GM12878 (cell line): ENCODE measurements around the gene APOA4. TPM values are rescaled to one million over a fixed set of nuclear protein-coding genes. Genes with fewer than 3 reads are reported as not detected.

Source experiments
- ATAC-seq: fragments of 200-7000 bp; cut with Tn5 transposase; 3 replicates; pipeline ENCODE4 v1.9.1; 2020; ENCODE audit warnings: mild to moderate bottlenecking, moderate library complexity
- BruUV-seq: library from RNA; stranded (reverse); fragments of 400-500 nt; replicated peaks from 2 replicates; lab custom pipeline; 2021; lab: Mats Ljungman, UMichigan
- CTCF ChIA-PET: fragments of 300-600 bp; sonication (Branson Sonifier 250); formaldehyde crosslinking; extraction: SDS; loops from one replicate; lab custom pipeline; 2021; ENCODE audit warnings: inconsistent platforms; lab: Yijun Ruan, JAX
- POLR2A ChIA-PET: fragments of 350-600 bp; formaldehyde crosslinking; extraction: SDS; loops from one replicate; lab custom pipeline; 2021; ENCODE audit warnings: inconsistent platforms; lab: Charles Lee
- RAD21 ChIA-PET: fragments of 300-600 bp; sonication (Branson Sonifier 250); formaldehyde crosslinking; loops from one replicate; lab custom pipeline; 2023; ENCODE audit warnings: antibody characterized with exemption; ENCODE audit not compliant: unreplicated experiment; lab: Charles Lee
- SMC1A ChIA-PET: fragments of 300-600 bp; sonication (Branson Sonifier 250); formaldehyde crosslinking; loops from one replicate; lab custom pipeline; 2023; ENCODE audit not compliant: unreplicated experiment, uncharacterized antibody; lab: Charles Lee
- DNase-seq: peaks from one replicate; pipeline ENCODE4 v3.0.0-alpha.2; 2011; ENCODE audit warnings: low read depth, low spot score
- FAIRE-seq: peaks from 3 replicates; lab custom pipeline; 2011; peaks lifted over from hg19 to GRCh38; lab: Jason Lieb, UNC
- H2AFZ ChIP-seq: 2 replicates; pipeline ENCODE4 v1.6.0; 2011; ENCODE audit warnings: low read depth, low read length, control low read depth; ENCODE audit not compliant: control insufficient read depth
- H3K27ac ChIP-seq: 2 replicates; pipeline ENCODE4 v1.5.1; 2011; ENCODE audit warnings: control low read depth; ENCODE audit not compliant: control insufficient read depth, insufficient read depth
- H3K27me3 ChIP-seq, 2 experiments: replicated peaks in 1 of 2; 2 replicates each; pipeline versions ENCODE4 v1.6.0 to v1.6.1; 2011; ENCODE audit warnings: low read length in 1 of 2; ENCODE audit not compliant: control insufficient read depth in 2 of 2, insufficient read depth in 2 of 2
- H3K36me3 ChIP-seq, 2 experiments: 2 replicates each; pipeline ENCODE4 v1.5.1; 2011; ENCODE audit warnings: low read length in 1 of 2; ENCODE audit not compliant: control insufficient read depth in 2 of 2, insufficient read depth in 2 of 2
- H3K4me1 ChIP-seq: 2 replicates; pipeline ENCODE4 v1.6.1; 2011; ENCODE audit warnings: mild to moderate bottlenecking, low read length, moderate library complexity, mixed read lengths; ENCODE audit not compliant: control insufficient read depth, insufficient read depth
- H3K4me2 ChIP-seq: 2 replicates; pipeline ENCODE4 v1.6.0; 2011; ENCODE audit warnings: control low read depth; ENCODE audit not compliant: control insufficient read depth, insufficient read depth
- H3K4me3 ChIP-seq: fragments of 200-600 bp; sonication (generic); 2 replicates; pipeline ENCODE4 v1.5.1; 2016
- H3K79me2 ChIP-seq: 2 replicates; pipeline ENCODE4 v1.6.0; 2011; ENCODE audit warnings: low read length; ENCODE audit not compliant: control insufficient read depth, insufficient read depth
- H3K9ac ChIP-seq: 2 replicates; pipeline ENCODE4 v1.8.0; 2011; ENCODE audit warnings: low read length, control low read depth, mixed read lengths; ENCODE audit not compliant: control insufficient read depth, insufficient read depth
- H3K9me3 ChIP-seq: replicated peaks from 3 replicates; pipeline ENCODE4 v1.5.1; 2011; ENCODE audit warnings: mild to moderate bottlenecking, low read length; ENCODE audit not compliant: control insufficient read depth, insufficient read depth
- H4K20me1 ChIP-seq: 2 replicates; pipeline ENCODE4 v1.6.0; 2011; ENCODE audit not compliant: control insufficient read depth, insufficient read depth
- ASH2L ChIP-seq: fragments of 300-600, 200-600 bp; sonication (generic); IDR thresholded peaks from 2 replicates; pipeline ENCODE4 v1.6.1; 2017; ENCODE audit warnings: low read depth, mild to moderate bottlenecking, borderline replicate concordance
- CBFB ChIP-seq: IDR thresholded peaks from 2 replicates; pipeline ENCODE4 v1.6.1; 2016; ENCODE audit warnings: antibody characterized with exemption, low read depth
- FOS ChIP-seq: IDR thresholded peaks from 3 replicates; pipeline ENCODE4 v1.6.1; 2011; ENCODE audit warnings: borderline replicate concordance; ENCODE audit not compliant: insufficient read length; ENCODE audit errors: extremely low read depth
- HDAC6 ChIP-seq: fragments of 200-600 bp; sonication (generic); IDR thresholded peaks from one replicate; pipeline ENCODE4 v1.8.0; 2017; ENCODE audit warnings: antibody characterized with exemption; ENCODE audit not compliant: unreplicated experiment
- LARP7 ChIP-seq: fragments of 450-650 bp; IDR thresholded peaks from 2 replicates; pipeline ENCODE4 v1.6.1; 2017; ENCODE audit warnings: mild to moderate bottlenecking
- MXI1 ChIP-seq: fragments of 150-350 bp; IDR thresholded peaks from 2 replicates; pipeline ENCODE4 v1.6.1; 2011; ENCODE audit warnings: low read depth, mild to moderate bottlenecking, inconsistent platforms, low read length, improper control_type of control experiment
- SIX5 ChIP-seq: IDR thresholded peaks from 2 replicates; pipeline ENCODE4 v1.6.1; 2011; ENCODE audit warnings: mild to moderate bottlenecking, low read depth, low read length, moderate library complexity; ENCODE audit not compliant: severe bottlenecking
- TBL1XR1 ChIP-seq: IDR thresholded peaks from 2 replicates; pipeline ENCODE4 v1.6.1; 2012; ENCODE audit warnings: low read depth, low read length, improper control_type of control experiment
- USF2 ChIP-seq: IDR thresholded peaks from 2 replicates; pipeline ENCODE4 v1.6.1; 2011; ENCODE audit warnings: low read depth, low read length, improper control_type of control experiment, borderline replicate concordance
- WGBS: methylation state at CpG from one replicate; pipeline ENCODE4 v1.1.6; 2016; ENCODE audit warnings: low lambda C conversion rate; ENCODE audit not compliant: insufficient replicate concordance, insufficient coverage; ENCODE audit errors: missing lambda C conversion rate; 5-methylcytosine and 5-hydroxymethylcytosine counted together
- in situ Hi-C: fragments of 300-500 bp; cut with MboI; formaldehyde crosslinking; loops from 9 replicates; pipeline ENCODE4 v1.14.3; 2018; ENCODE audit warnings: mixed read lengths
- intact Hi-C: fragments of 100-400 bp; cut with micrococcal nuclease; formaldehyde crosslinking; loops from one replicate; pipeline ENCODE4 v1.14.2; 2022; ENCODE audit not compliant: unreplicated experiment
- polyA plus RNA-seq, 11 experiments: library from polyadenylated mRNA; depleted of rRNA in 4 of 11; unstranded in 6 of 11; stranded (reverse) in 5 of 11; fragments of >200 nt; fragmentation: Nextera tagmentation in 4 of 11; fragmentation: Illumina TruSeq in 1 of 11; extraction: Ambion mirVana in 4 of 11; extraction: Trizol in 1 of 11; gene quantifications; 1 replicate in 1 of 11; 2 replicates in 10 of 11; pipeline versions ENCODE4 v1.2.1 to v1.2.3, GENCODE V29; 2011 to 2016; ENCODE audit warnings: inconsistent platforms in 2 of 11, missing spikeins in 2 of 11, low read depth in 1 of 11
- total RNA-seq, 4 experiments: library from RNA; depleted of rRNA in 3 of 4; stranded (reverse); fragments of >200 nt in 3 of 4; fragmentation: Illumina TruSeq in 1 of 4; extraction: Trizol in 1 of 4; gene quantifications; 2 replicates each; pipeline versions ENCODE4 v1.2.1 to v1.2.3, GENCODE V29; 2013 to 2021
- TF ChIP-seq, protein P1 (sequence below), 3 experiments: IDR thresholded peaks in 2 of 3; conservative IDR thresholded peaks in 1 of 3; 2 replicates each; pipeline ENCODE4 v1.5.1; 2011; ENCODE audit warnings: low read depth in 3 of 3, low read length in 3 of 3, mild to moderate bottlenecking in 3 of 3, control low read depth in 2 of 3, moderate library complexity in 2 of 3, inconsistent platforms in 1 of 3, mixed read lengths in 1 of 3; ENCODE audit not compliant: control insufficient read depth in 2 of 3, insufficient read depth in 1 of 3; ENCODE audit errors: extremely low read depth in 1 of 3
- TF ChIP-seq, protein P2 (sequence below): IDR thresholded peaks from 2 replicates; pipeline ENCODE4 v1.6.1; 2012; ENCODE audit warnings: low read depth, low read length, improper control_type of control experiment

The APOA4 gene
- total and polyA plus RNA-seq, 10 of the 15 experiments (the other 5 are each of a cell fraction or from before 2014, with no cell fraction given), result not detected

GRCh38 chr11:116871248-116871647 lies 48.1 kb upstream of the APOA4 start:
- CTCF ChIA-PET, result interaction anchor here (0.6 to 1.0 kb wide), 2 partner anchors 11 to 35 kb away, joined by 3 read pairs; no protein-coding TSS in a partner anchor
- TF ChIP-seq, protein P1, sequence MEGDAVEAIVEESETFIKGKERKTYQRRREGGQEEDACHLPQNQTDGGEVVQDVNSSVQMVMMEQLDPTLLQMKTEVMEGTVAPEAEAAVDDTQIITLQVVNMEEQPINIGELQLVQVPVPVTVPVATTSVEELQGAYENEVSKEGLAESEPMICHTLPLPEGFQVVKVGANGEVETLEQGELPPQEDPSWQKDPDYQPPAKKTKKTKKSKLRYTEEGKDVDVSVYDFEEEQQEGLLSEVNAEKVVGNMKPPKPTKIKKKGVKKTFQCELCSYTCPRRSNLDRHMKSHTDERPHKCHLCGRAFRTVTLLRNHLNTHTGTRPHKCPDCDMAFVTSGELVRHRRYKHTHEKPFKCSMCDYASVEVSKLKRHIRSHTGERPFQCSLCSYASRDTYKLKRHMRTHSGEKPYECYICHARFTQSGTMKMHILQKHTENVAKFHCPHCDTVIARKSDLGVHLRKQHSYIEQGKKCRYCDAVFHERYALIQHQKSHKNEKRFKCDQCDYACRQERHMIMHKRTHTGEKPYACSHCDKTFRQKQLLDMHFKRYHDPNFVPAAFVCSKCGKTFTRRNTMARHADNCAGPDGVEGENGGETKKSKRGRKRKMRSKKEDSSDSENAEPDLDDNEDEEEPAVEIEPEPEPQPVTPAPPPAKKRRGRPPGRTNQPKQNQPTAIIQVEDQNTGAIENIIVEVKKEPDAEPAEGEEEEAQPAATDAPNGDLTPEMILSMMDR (IDR thresholded peaks at IDR 0.05 in 2 of 3, conservative IDR thresholded peaks at IDR 0.05 in 1 of 3; ENCODE audit: control insufficient read depth in 2 of 3, extremely low read depth in 1 of 3, insufficient read depth in 1 of 3, low read depth in 3 of 3, low read length in 3 of 3), result no peak
- TF ChIP-seq FOS, result no peak
- TF ChIP-seq TBL1XR1, result no peak
- TF ChIP-seq, protein P2, sequence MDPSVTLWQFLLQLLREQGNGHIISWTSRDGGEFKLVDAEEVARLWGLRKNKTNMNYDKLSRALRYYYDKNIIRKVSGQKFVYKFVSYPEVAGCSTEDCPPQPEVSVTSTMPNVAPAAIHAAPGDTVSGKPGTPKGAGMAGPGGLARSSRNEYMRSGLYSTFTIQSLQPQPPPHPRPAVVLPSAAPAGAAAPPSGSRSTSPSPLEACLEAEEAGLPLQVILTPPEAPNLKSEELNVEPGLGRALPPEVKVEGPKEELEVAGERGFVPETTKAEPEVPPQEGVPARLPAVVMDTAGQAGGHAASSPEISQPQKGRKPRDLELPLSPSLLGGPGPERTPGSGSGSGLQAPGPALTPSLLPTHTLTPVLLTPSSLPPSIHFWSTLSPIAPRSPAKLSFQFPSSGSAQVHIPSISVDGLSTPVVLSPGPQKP, result no peak
- TF ChIP-seq USF2, result no peak
- TF ChIP-seq HDAC6, result no peak
- no peak for TF ChIP-seq CBFB
- no peak for TF ChIP-seq ASH2L
- no peak for TF ChIP-seq MXI1
- no peak for TF ChIP-seq LARP7
- no peak for TF ChIP-seq SIX5
- no peaks in the 10 kb centered on the region for H3K4me1 ChIP-seq
- RAD21 ChIA-PET, result no interaction called here
- DNase-seq (no peak), FAIRE-seq (no peak), ATAC-seq (no peak)
- no TSS peak for BruUV-seq
- POLR2A ChIA-PET, result no interaction called here
- no peak overlapping the region for H2AFZ ChIP-seq
- SMC1A ChIA-PET, result interaction anchor here (0.9 to 1.1 kb wide), 2 partner anchors 8 to 228 kb away, joined by 3 to 4 read pairs; no protein-coding TSS in a partner anchor
- WGBS, result 83% methylated on average over 3 of the region's 3 CpGs
- H3K9ac ChIP-seq, result no peak overlapping the region
- H3K27ac ChIP-seq, result no peak overlapping the region
- in situ Hi-C loops, result no loop called here
- no peak overlapping the region for H3K4me2 ChIP-seq
- H3K36me3 ChIP-seq, result peaks cover 18 to 19% of the 10 kb centered on the region in 2 experiments
- H3K4me3 ChIP-seq, result no peak overlapping the region
- no peaks in the 10 kb centered on the region for H3K9me3 ChIP-seq
- no peaks in the 10 kb centered on the region for H3K79me2 ChIP-seq
- no peaks in the 10 kb centered on the region for H3K27me3 ChIP-seq
- no peaks in the 10 kb centered on the region for H4K20me1 ChIP-seq
- intact Hi-C loops, result no loop called here
